Endothelial cell of umbilical vein (primary cell): ENCODE data around the gene PLAC8L1. TPM values are rescaled to one million over a fixed set of nuclear protein-coding genes. Genes with fewer than 3 reads are reported as not detected.

ENCODE experiments used
- BruUV-seq: library from RNA; stranded (reverse); fragments of 400-500 nt; replicated peaks from 2 replicates; lab custom pipeline; 2021; lab: Mats Ljungman, UMichigan
- CTCF ChIA-PET: fragments of 300-600, 350-600 bp; sonication (Branson Sonifier 250); formaldehyde crosslinking; loops from one replicate; lab custom pipeline; 2021; ENCODE audit warnings: antibody characterized with exemption, inconsistent platforms; lab: Charles Lee
- POLR2A ChIA-PET: fragments of 300-600, 350-600 bp; sonication (Branson Sonifier 250); formaldehyde crosslinking; loops from one replicate; lab custom pipeline; 2021; ENCODE audit warnings: antibody characterized with exemption, inconsistent platforms; lab: Charles Lee
- DNase-seq: peaks from one replicate; pipeline ENCODE4 v3.0.0-alpha.2; 2011; ENCODE audit warnings: low read depth, low spot score
- FAIRE-seq: peaks from 2 replicates; lab custom pipeline; 2011; peaks lifted over from hg19 to GRCh38; lab: Jason Lieb, UNC
- H2AFZ ChIP-seq: 2 replicates; pipeline ENCODE4 v1.6.0; 2012; ENCODE audit warnings: low read depth, low read length, control low read depth, inconsistent platforms
- H3K27ac ChIP-seq: 2 replicates; pipeline ENCODE4 v1.5.1; 2011; ENCODE audit warnings: low read depth, mild to moderate bottlenecking, control low read depth, low read length, moderate library complexity; ENCODE audit not compliant: insufficient read depth
- H3K27me3 ChIP-seq, 2 experiments: 2 replicates each; pipeline versions ENCODE4 v1.6.0 to v1.6.1; 2011; ENCODE audit warnings: low read length in 2 of 2, mixed read lengths in 1 of 2; ENCODE audit not compliant: control insufficient read depth in 2 of 2, insufficient read depth in 2 of 2
- H3K36me3 ChIP-seq, 2 experiments: 2 replicates in 1 of 2; 3 replicates in 1 of 2; pipeline ENCODE4 v1.5.1; 2011; ENCODE audit warnings: low read length in 2 of 2, mild to moderate bottlenecking in 1 of 2, moderate library complexity in 1 of 2; ENCODE audit not compliant: control insufficient read depth in 2 of 2, insufficient read depth in 2 of 2; ENCODE audit errors: extremely low read depth in 1 of 2
- H3K4me1 ChIP-seq: 3 replicates; pipeline ENCODE4 v1.5.1; 2011; ENCODE audit warnings: mild to moderate bottlenecking, low read length; ENCODE audit not compliant: control insufficient read depth, insufficient read depth; ENCODE audit errors: extremely low read depth
- H3K4me2 ChIP-seq: 2 replicates; pipeline ENCODE4 v1.6.1; 2011; ENCODE audit warnings: low read length, control low read depth, mixed read lengths; ENCODE audit not compliant: insufficient read depth
- H3K4me3 ChIP-seq, 3 experiments: fragments of 200-600 bp in 1 of 3; sonication (generic), shearing (Covaris generic) in 1 of 3; replicated peaks in 1 of 3; 2 replicates each; pipeline ENCODE4 v1.5.1; 2011 to 2016; ENCODE audit warnings: control low read depth in 3 of 3, low read length in 3 of 3, mild to moderate bottlenecking in 2 of 3, inconsistent platforms in 1 of 3, low read depth in 1 of 3, moderate library complexity in 1 of 3; ENCODE audit not compliant: insufficient read depth in 1 of 3
- H3K79me2 ChIP-seq: 2 replicates; pipeline ENCODE4 v1.6.0; 2012; ENCODE audit warnings: low read length, inconsistent platforms; ENCODE audit not compliant: control insufficient read depth, insufficient read depth
- H3K9ac ChIP-seq: replicated peaks from 2 replicates; pipeline ENCODE3; 2011; ENCODE audit warnings: low read length, control low read depth; ENCODE audit not compliant: insufficient read depth; ENCODE audit errors: extremely low read depth
- H3K9me1 ChIP-seq: replicated peaks from 3 replicates; pipeline ENCODE4 v1.6.0; 2011; ENCODE audit warnings: mild to moderate bottlenecking, low read length; ENCODE audit not compliant: control insufficient read depth, insufficient read depth; ENCODE audit errors: extremely low read depth
- H3K9me3 ChIP-seq: replicated peaks from 2 replicates; pipeline ENCODE4 v1.5.1; 2012; ENCODE audit warnings: low read length, inconsistent platforms; ENCODE audit not compliant: control insufficient read depth, insufficient read depth
- H4K20me1 ChIP-seq: replicated peaks from 2 replicates; pipeline ENCODE3; 2011; ENCODE audit warnings: mild to moderate bottlenecking, low read length; ENCODE audit not compliant: control insufficient read depth, insufficient read depth; ENCODE audit errors: extremely low read depth
- EZH2 ChIP-seq: IDR thresholded peaks from 2 replicates; pipeline ENCODE4 v1.6.1; 2012; ENCODE audit warnings: borderline replicate concordance, low read depth, mild to moderate bottlenecking, moderate library complexity, low read length, inconsistent platforms; ENCODE audit not compliant: severe bottlenecking
- FOS ChIP-seq: IDR thresholded peaks from 2 replicates; pipeline ENCODE4 v1.6.1; 2011; ENCODE audit warnings: mild to moderate bottlenecking, low read length, moderate library complexity, borderline replicate concordance; ENCODE audit not compliant: insufficient read depth
- GATA2 ChIP-seq: IDR thresholded peaks from 2 replicates; pipeline ENCODE4 v1.7.0; 2011; ENCODE audit warnings: low read depth, mild to moderate bottlenecking, moderate library complexity, mixed read lengths, low read length; ENCODE audit not compliant: insufficient read length, insufficient read depth
- JUN ChIP-seq: IDR thresholded peaks from 2 replicates; pipeline ENCODE4 v1.6.1; 2011; ENCODE audit warnings: borderline replicate concordance, low read depth; ENCODE audit not compliant: insufficient read length, insufficient read depth
- MYC ChIP-seq: IDR thresholded peaks from one replicate; pipeline ENCODE4 v1.6.1; 2011; ENCODE audit warnings: mild to moderate bottlenecking, low read depth, low read length
- POLR2A ChIP-seq: IDR thresholded peaks from 2 replicates; pipeline ENCODE4 v1.6.1; 2012; ENCODE audit warnings: low read depth, mild to moderate bottlenecking, control low read depth, low read length
- POLR2AphosphoS5 ChIP-seq: IDR thresholded peaks from 2 replicates; pipeline ENCODE4 v1.6.1; 2012; ENCODE audit warnings: low read depth, mild to moderate bottlenecking, control low read depth, low read length, moderate library complexity; ENCODE audit not compliant: insufficient read depth
- dilution Hi-C: fragments of 300-500 bp; cut with MboI; formaldehyde crosslinking; loops from one replicate; pipeline ENCODE4 v1.15.0; 2019; ENCODE audit warnings: low sequenced_read_pairs; ENCODE audit not compliant: extremely low pct_ligation_motif_present
- intact Hi-C: fragments of 100-400 bp; cut with micrococcal nuclease; formaldehyde crosslinking; loops from one replicate; pipeline ENCODE4 v1.10.0; 2022
- polyA plus RNA-seq, 4 experiments: library from polyadenylated mRNA; depleted of rRNA in 3 of 4; stranded (reverse) in 3 of 4; unstranded in 1 of 4; fragments of >200 nt; gene quantifications; 2 replicates each; pipeline versions ENCODE4 v1.2.1 to v1.2.3, GENCODE V29; 2011 to 2012; ENCODE audit warnings: missing spikeins in 1 of 4
- total RNA-seq: library from RNA; stranded (reverse); gene quantifications from 2 replicates; pipeline ENCODE4 v1.2.3, GENCODE V29; 2021
- TF ChIP-seq, protein P1 (sequence below): IDR thresholded peaks from 2 replicates; pipeline ENCODE4 v1.6.1; 2011; ENCODE audit not compliant: insufficient read depth, insufficient read length
- TF ChIP-seq, protein P2 (sequence below), 2 donors: IDR thresholded peaks; 1 replicate in 1 of 2; 2 replicates in 1 of 2; pipeline ENCODE4 v1.5.1; 2011; ENCODE audit warnings: low read length in 2 of 2, mild to moderate bottlenecking in 2 of 2, moderate library complexity in 2 of 2, control low read depth in 1 of 2, inconsistent platforms in 1 of 2, low read depth in 1 of 2; ENCODE audit not compliant: insufficient read depth in 1 of 2; ENCODE audit errors: extremely low read depth in 1 of 2

PLAC8L1 gene
- total and polyA plus RNA-seq, 2 donors (not counting 3 experiments of a cell fraction or from before 2014, with no cell fraction given), result 0.80 to 0.99 TPM

DNA sequence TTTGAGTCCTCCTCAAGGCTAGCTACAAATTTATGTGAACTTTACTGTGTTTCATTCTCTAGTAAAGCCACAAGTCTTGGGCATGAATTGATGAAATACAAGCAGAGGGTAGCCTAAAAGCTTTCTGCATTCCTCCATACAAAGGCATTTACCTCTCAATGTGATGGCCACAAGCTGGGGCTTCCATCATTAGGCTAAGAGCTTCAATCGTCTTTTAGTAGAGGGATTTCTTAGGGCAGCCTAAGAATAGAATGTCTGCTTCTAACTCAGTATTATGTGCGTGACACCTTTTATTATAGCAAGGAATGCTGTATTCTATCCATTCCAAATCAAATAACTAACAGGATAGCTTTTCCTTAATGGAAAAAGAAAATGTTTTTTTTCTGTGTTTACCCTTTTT, 3.7 kb downstream of the PLAC8L1 start:
- no TSS peak for BruUV-seq
- intact Hi-C loops, result no loop called here
- H3K36me3 ChIP-seq, result no peaks in the 10 kb centered on the region
- H3K9me3 ChIP-seq, result no peaks in the 10 kb centered on the region
- no peak overlapping the region for H3K4me3 ChIP-seq
- ChIA-PET POLR2A (no interaction called here), CTCF (interaction anchor here (1.2 to 2.2 kb wide), 2 partner anchors 9 to 29 kb away, joined by 4 to 5 read pairs; no protein-coding TSS in a partner anchor)
- TF ChIP-seq POLR2A (no peak), FOS (no peak), EZH2 (no peak), MYC (no peak), JUN (no peak), POLR2AphosphoS5 (no peak), GATA2 (no peak)
- TF ChIP-seq, protein P1, sequence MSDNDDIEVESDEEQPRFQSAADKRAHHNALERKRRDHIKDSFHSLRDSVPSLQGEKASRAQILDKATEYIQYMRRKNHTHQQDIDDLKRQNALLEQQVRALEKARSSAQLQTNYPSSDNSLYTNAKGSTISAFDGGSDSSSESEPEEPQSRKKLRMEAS, result no peak
- TF ChIP-seq, protein P2, sequence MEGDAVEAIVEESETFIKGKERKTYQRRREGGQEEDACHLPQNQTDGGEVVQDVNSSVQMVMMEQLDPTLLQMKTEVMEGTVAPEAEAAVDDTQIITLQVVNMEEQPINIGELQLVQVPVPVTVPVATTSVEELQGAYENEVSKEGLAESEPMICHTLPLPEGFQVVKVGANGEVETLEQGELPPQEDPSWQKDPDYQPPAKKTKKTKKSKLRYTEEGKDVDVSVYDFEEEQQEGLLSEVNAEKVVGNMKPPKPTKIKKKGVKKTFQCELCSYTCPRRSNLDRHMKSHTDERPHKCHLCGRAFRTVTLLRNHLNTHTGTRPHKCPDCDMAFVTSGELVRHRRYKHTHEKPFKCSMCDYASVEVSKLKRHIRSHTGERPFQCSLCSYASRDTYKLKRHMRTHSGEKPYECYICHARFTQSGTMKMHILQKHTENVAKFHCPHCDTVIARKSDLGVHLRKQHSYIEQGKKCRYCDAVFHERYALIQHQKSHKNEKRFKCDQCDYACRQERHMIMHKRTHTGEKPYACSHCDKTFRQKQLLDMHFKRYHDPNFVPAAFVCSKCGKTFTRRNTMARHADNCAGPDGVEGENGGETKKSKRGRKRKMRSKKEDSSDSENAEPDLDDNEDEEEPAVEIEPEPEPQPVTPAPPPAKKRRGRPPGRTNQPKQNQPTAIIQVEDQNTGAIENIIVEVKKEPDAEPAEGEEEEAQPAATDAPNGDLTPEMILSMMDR (IDR thresholded peaks at IDR 0.05; ENCODE audit: extremely low read depth in 1 of 2, insufficient read depth in 1 of 2, low read depth in 1 of 2, low read length in 2 of 2), result no peak
- no peaks in the 10 kb centered on the region for H3K4me1 ChIP-seq
- dilution Hi-C loops, result no loop called here
- H3K4me2 ChIP-seq, result no peak overlapping the region
- H3K79me2 ChIP-seq, result no peaks in the 10 kb centered on the region
- H2AFZ ChIP-seq, result no peak overlapping the region
- H3K9ac ChIP-seq, result no peak overlapping the region
- DNase-seq (no peak), FAIRE-seq (no peak)
- H3K9me1 ChIP-seq, result no peaks in the 10 kb centered on the region
- H3K27me3 ChIP-seq, result no peaks in the 10 kb centered on the region
- H3K27ac ChIP-seq, result no peak overlapping the region
- H4K20me1 ChIP-seq, result no peaks in the 10 kb centered on the region
